ENCODE measurements around the gene AAMDC.
"Not testable (repeated sequence)": the region's sequence is repeated elsewhere in the genome, so short reads cannot be mapped to it uniquely, and the experiment has no call there.

DNA sequence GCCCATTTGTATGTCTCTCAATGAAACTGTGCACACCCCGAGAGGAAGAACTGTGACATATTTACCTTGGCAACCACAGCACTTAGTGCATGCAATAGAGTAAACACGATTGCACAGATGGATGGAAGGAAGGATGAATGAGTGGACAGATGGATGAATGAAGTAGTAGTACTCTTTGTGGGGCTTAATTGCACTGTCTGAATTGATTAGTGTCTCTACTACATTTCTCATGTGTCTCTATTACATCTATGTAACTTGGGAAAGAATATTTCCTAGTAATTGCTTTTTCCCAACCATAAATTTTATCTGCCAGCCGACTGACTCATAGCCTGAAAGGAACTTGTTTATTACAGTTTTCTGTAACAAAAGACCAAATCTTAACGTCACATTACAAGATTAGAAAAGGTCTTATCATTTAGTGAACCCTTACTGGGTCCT, 69.7 kb downstream of the AAMDC start:
- TF ChIP-seq, protein P1, sequence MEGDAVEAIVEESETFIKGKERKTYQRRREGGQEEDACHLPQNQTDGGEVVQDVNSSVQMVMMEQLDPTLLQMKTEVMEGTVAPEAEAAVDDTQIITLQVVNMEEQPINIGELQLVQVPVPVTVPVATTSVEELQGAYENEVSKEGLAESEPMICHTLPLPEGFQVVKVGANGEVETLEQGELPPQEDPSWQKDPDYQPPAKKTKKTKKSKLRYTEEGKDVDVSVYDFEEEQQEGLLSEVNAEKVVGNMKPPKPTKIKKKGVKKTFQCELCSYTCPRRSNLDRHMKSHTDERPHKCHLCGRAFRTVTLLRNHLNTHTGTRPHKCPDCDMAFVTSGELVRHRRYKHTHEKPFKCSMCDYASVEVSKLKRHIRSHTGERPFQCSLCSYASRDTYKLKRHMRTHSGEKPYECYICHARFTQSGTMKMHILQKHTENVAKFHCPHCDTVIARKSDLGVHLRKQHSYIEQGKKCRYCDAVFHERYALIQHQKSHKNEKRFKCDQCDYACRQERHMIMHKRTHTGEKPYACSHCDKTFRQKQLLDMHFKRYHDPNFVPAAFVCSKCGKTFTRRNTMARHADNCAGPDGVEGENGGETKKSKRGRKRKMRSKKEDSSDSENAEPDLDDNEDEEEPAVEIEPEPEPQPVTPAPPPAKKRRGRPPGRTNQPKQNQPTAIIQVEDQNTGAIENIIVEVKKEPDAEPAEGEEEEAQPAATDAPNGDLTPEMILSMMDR (IDR thresholded peaks at IDR 0.05), result not testable (repeated sequence)
- not testable (repeated sequence) for TF ChIP-seq POLR2A (IDR thresholded peaks at IDR 0.05)

All from right lobe of liver (tissue), 4 donors.